Aorta (tissue), 5 donors: Measurements from ENCODE around the gene DDX4. TPM values are rescaled to one million over a fixed set of nuclear protein-coding genes. Genes with fewer than 3 reads are reported as not detected.

Experiments
- ATAC-seq: fragments of 200-7000 bp; cut with Tn5 transposase; one replicate; pipeline ENCODE4 v1.9.1; 2022; ENCODE audit warnings: moderate library complexity; ENCODE audit not compliant: low FRiP score
- DNase-seq, 2 donors: peaks; one replicate each; pipeline ENCODE4 v3.0.0-alpha.2; 2020
- H3K27ac ChIP-seq, 2 donors: one replicate each; pipeline ENCODE4 v1.5.1; 2013; ENCODE audit warnings: low read length in 2 of 2, mild to moderate bottlenecking in 2 of 2, moderate library complexity in 2 of 2, control low read depth in 1 of 2, inconsistent platforms in 1 of 2, low read depth in 1 of 2
- H3K27me3 ChIP-seq, 2 donors: one replicate each; pipeline ENCODE4 v1.6.1; 2013; ENCODE audit warnings: control low read depth in 1 of 2, low read length in 1 of 2, mild to moderate bottlenecking in 1 of 2, moderate library complexity in 1 of 2; ENCODE audit not compliant: insufficient read depth in 2 of 2, control insufficient read depth in 1 of 2
- H3K36me3 ChIP-seq, 2 donors: one replicate each; pipeline ENCODE4 v1.6.1; 2013; ENCODE audit warnings: control low read depth in 1 of 2, low read length in 1 of 2, mild to moderate bottlenecking in 1 of 2; ENCODE audit not compliant: insufficient read depth in 2 of 2, control insufficient read depth in 1 of 2
- H3K4me1 ChIP-seq, 2 donors: one replicate each; pipeline ENCODE4 v1.6.1; 2013; ENCODE audit warnings: low read length in 2 of 2, control low read depth in 1 of 2, mild to moderate bottlenecking in 1 of 2, moderate library complexity in 1 of 2; ENCODE audit not compliant: insufficient read depth in 2 of 2, control insufficient read depth in 1 of 2
- H3K4me3 ChIP-seq, 2 donors: one replicate each; pipeline ENCODE4 v1.5.1; 2013; ENCODE audit warnings: low read length in 2 of 2, control low read depth in 1 of 2, mild to moderate bottlenecking in 1 of 2
- H3K9me3 ChIP-seq: one replicate; pipeline ENCODE4 v1.6.1; 2013; ENCODE audit warnings: mild to moderate bottlenecking, low read length; ENCODE audit not compliant: control insufficient read depth
- WGBS, 2 donors: extraction: QIAGEN DNeasy Blood & Tissue Kit; methylation state at CpG; one replicate each; pipeline ENCODE4 v1.1.7; 2013; 5-methylcytosine and 5-hydroxymethylcytosine counted together
- intact Hi-C, 2 donors: fragments of 100-400 bp; cut with DNase I; formaldehyde crosslinking; loops; one replicate each; pipeline versions ENCODE4 v1.14.2 to v1.15.0; 2022
- polyA plus RNA-seq, 2 donors: library from polyadenylated mRNA; stranded (reverse); fragments of 200-250 nt; gene quantifications; one replicate each; pipeline ENCODE4 v1.2.3, GENCODE V29; 2013
- total RNA-seq, 2 donors: library from RNA; stranded (reverse); fragmentation: NEBNext Ultra II Directional; extraction: Animal tissue kit (Norgen Biotek cat#: 25700); gene quantifications; one replicate each; pipeline ENCODE4 v1.2.1, GENCODE V29; 2021
- donor health status: healthy with polysubstance abuse.
- donor health status: Bipolar disorder and iron deficiency.
- donor health status: DM: no; HTN: no; CAD: no.
- donor health status: DM: no; HTN: no; CAD: no.
- donor health status: DM: yes; HTN: yes; CAD: no.

Gene DDX4
- total and polyA plus RNA-seq, 4 donors: not detected

- no peaks in the 10 kb centered on the region for H3K9me3 ChIP-seq
- no peak overlapping the region for H3K4me3 ChIP-seq
- ATAC-seq (no peak), DNase-seq (no peak)
- H3K27ac ChIP-seq: no peak overlapping the region
- WGBS, 2 donors: 89 to 94% methylated on average over 3 of the region's 3 CpGs
- intact Hi-C loops: no loop called here
- H3K36me3 ChIP-seq: no peaks in the 10 kb centered on the region
- H3K4me1 ChIP-seq: no peaks in the 10 kb centered on the region
- no peaks in the 10 kb centered on the region for H3K27me3 ChIP-seq
These were observed 36.3 kb upstream of the DDX4 start for GRCh38 chr5:55701462-55702103.

- WGBS, 2 donors: 13 to 29% methylated on average over 1 of the region's 1 CpG
- Histone ChIP-seq H3K4me3 (no peak overlapping the region), H3K9me3 (no peaks in the 10 kb centered on the region), H3K27me3 (no peaks in the 10 kb centered on the region), H3K27ac (no peak overlapping the region), H3K4me1 (no peaks in the 10 kb centered on the region), H3K36me3 (no peaks in the 10 kb centered on the region)
- intact Hi-C loops: no loop called here
- ATAC-seq (no peak), DNase-seq (no peak)
These were observed 35.1 kb upstream of the DDX4 start for GRCh38 chr5:55702598-55703345.

GRCh38 chr5:55706230-55706629, 31.6 kb upstream of the DDX4 start:
- no peaks in the 10 kb centered on the region for H3K27me3 ChIP-seq
- DNase-seq (no peak), ATAC-seq (no peak)
- H3K27ac ChIP-seq: no peak overlapping the region
- no peak overlapping the region for H3K4me3 ChIP-seq
- intact Hi-C loops: no loop called here
- H3K9me3 ChIP-seq: no peaks in the 10 kb centered on the region
- no peaks in the 10 kb centered on the region for H3K4me1 ChIP-seq
- peaks cover 0 to 3% of the 10 kb centered on the region in 2 donors for H3K36me3 ChIP-seq

- intact Hi-C loops: no loop called here
- ATAC-seq: no peak
- Histone ChIP-seq H3K4me3 (no peak overlapping the region), H3K9me3 (no peaks in the 10 kb centered on the region), H3K27me3 (no peaks in the 10 kb centered on the region), H3K36me3 (peaks cover 0 to 3% of the 10 kb centered on the region in 2 donors), H3K4me1 (no peaks in the 10 kb centered on the region), H3K27ac (no peak overlapping the region)
- no peak for DNase-seq
These were observed 29.1 kb upstream of the DDX4 start for GRCh38 chr5:55708732-55709131.

- DNase-seq (no peak), ATAC-seq (peak; percentile 37)
- Histone ChIP-seq H3K27me3 (no peaks in the 10 kb centered on the region), H3K36me3 (peaks cover 0 to 3% of the 10 kb centered on the region in 2 donors), H3K27ac (no peak overlapping the region), H3K4me3 (peak overlapping the region; percentile 63 to 85), H3K4me1 (no peaks in the 10 kb centered on the region), H3K9me3 (no peaks in the 10 kb centered on the region)
- intact Hi-C loops: no loop called here
- 6% methylated on average over 18 of the region's 18 CpGs for WGBS, 2 donors
These were observed 26.3 kb upstream of the DDX4 start for GRCh38 chr5:55711507-55712022.

GRCh38 chr5:55712023-55712859, 25.6 kb upstream of the DDX4 start, which contains the start of gene SLC38A9:
SLC38A9 (minus strand) TSS chr5:55712324; CDS start chr5:55697958, 14,366 bp downstream.
- peak; percentile 100 for ATAC-seq
- Histone ChIP-seq H3K27ac (no peak within 1 kb of the TSS), H3K36me3 (peaks cover 0 to 3% of the 10 kb centered on the region in 2 donors), H3K9me3 (no peaks in the 10 kb centered on the region), H3K4me3 (peak within 1 kb of the TSS; percentile 63 to 85), H3K27me3 (no peaks in the 10 kb centered on the region), H3K4me1 (no peaks in the 10 kb centered on the region)
- peak; percentile 98 to 99 for DNase-seq
- intact Hi-C loops: no loop called here
- WGBS, 2 donors: 0% methylated on average over 52 to 55 of the region's 55 CpGs

GRCh38 chr5:55713871-55714270, 24.0 kb upstream of the DDX4 start:
- no peak for DNase-seq
- WGBS, 2 donors: 22 to 31% methylated on average over 3 of the region's 3 CpGs
- Histone ChIP-seq H3K36me3 (peaks cover 0 to 3% of the 10 kb centered on the region in 2 donors), H3K27me3 (no peaks in the 10 kb centered on the region), H3K9me3 (no peaks in the 10 kb centered on the region), H3K4me3 (no peak overlapping the region), H3K4me1 (no peaks in the 10 kb centered on the region), H3K27ac (no peak overlapping the region)
- intact Hi-C loops: no loop called here
- no peak for ATAC-seq

- DNase-seq (no peak), ATAC-seq (no peak)
- Histone ChIP-seq H3K27me3 (no peaks in the 10 kb centered on the region), H3K4me3 (no peak overlapping the region), H3K27ac (no peak overlapping the region), H3K9me3 (no peaks in the 10 kb centered on the region), H3K36me3 (no peaks in the 10 kb centered on the region), H3K4me1 (no peaks in the 10 kb centered on the region)
- intact Hi-C loops: no loop called here
- 21 to 39% methylated on average over 1 of the region's 1 CpG for WGBS, 2 donors
These were observed 23.5 kb upstream of the DDX4 start for GRCh38 chr5:55714339-55714738.
